Suprapubic skin (tissue), 4 donors: ENCODE measurements around the gene RPS8.

Source experiments
- CTCF ChIP-seq, 2 donors: fragments of 200-600 bp in 1 of 2; fragments of 450-650 bp in 1 of 2; sonication (generic) in 1 of 2; IDR thresholded peaks; one replicate each; pipeline ENCODE4 v1.5.1; 2016 to 2019; ENCODE audit warnings: antibody characterized with exemption in 2 of 2, mild to moderate bottlenecking in 1 of 2, moderate library complexity in 1 of 2
- POLR2A ChIP-seq, 2 donors: fragments of 450-650 bp; IDR thresholded peaks; one replicate each; pipeline ENCODE4 v1.6.1; 2017; ENCODE audit warnings: antibody characterized with exemption in 2 of 2, mild to moderate bottlenecking in 2 of 2, moderate library complexity in 2 of 2
- POLR2AphosphoS5 ChIP-seq, 3 donors: sonication (generic); formaldehyde crosslinking; IDR thresholded peaks; one replicate each; pipeline ENCODE4 v1.6.1; 2017; ENCODE audit warnings: antibody characterized with exemption in 3 of 3

- TF ChIP-seq POLR2A (IDR thresholded peaks at IDR 0.05): no peak
- TF ChIP-seq CTCF (IDR thresholded peaks at IDR 0.05): no peak
- TF ChIP-seq POLR2AphosphoS5 (IDR thresholded peaks at IDR 0.05): no peak
These were observed 11.6 kb downstream of the RPS8 start for GRCh38 chr1:44786841-44787426.
